KMS-11 (cell line): ENCODE data around the gene KIFC3.

Experiments used
- H2AFZ ChIP-seq: fragments of 200-600 bp; sonication (generic); 2 replicates; pipeline ENCODE4 v1.6.1; 2016; ENCODE audit warnings: antibody characterized with exemption, mixed run types, low read depth
- H3K27ac ChIP-seq: fragments of 200-600 bp; sonication (generic); 2 replicates; pipeline ENCODE4 v1.6.1; 2016; ENCODE audit warnings: mild to moderate bottlenecking, mixed run types
- H3K27me3 ChIP-seq: fragments of 200-600 bp; sonication (generic); 2 replicates; pipeline ENCODE4 v1.6.1; 2017; ENCODE audit warnings: mild to moderate bottlenecking, low read depth, mixed run types, moderate library complexity; ENCODE audit not compliant: insufficient read depth
- H3K36me3 ChIP-seq: fragments of 200-600 bp; sonication (generic); 2 replicates; pipeline ENCODE4 v1.6.1; 2017; ENCODE audit warnings: mild to moderate bottlenecking, mixed run types; ENCODE audit not compliant: insufficient read depth
- H3K4me1 ChIP-seq: fragments of 200-600 bp; sonication (generic); 2 replicates; pipeline ENCODE4 v1.6.1; 2016; ENCODE audit warnings: mild to moderate bottlenecking, low read depth, mixed run types; ENCODE audit not compliant: poor library complexity, severe bottlenecking
- H3K4me2 ChIP-seq: fragments of 200-600 bp; sonication (generic); 2 replicates; pipeline ENCODE4 v1.7.0; 2016; ENCODE audit warnings: mild to moderate bottlenecking, mixed run types
- H3K4me3 ChIP-seq: fragments of 200-600 bp; sonication (generic); IDR thresholded peaks from 2 replicates; pipeline ENCODE4 v1.6.1; 2017; ENCODE audit warnings: low read depth, low read length, mixed read lengths; ENCODE audit not compliant: insufficient read depth
- H3K79me2 ChIP-seq: fragments of 200-600 bp; sonication (generic); 2 replicates; pipeline ENCODE4 v1.6.1; 2016; ENCODE audit warnings: low read depth, mixed run types; ENCODE audit not compliant: insufficient read depth
- H3K9ac ChIP-seq: fragments of 200-600 bp; sonication (generic); 2 replicates; pipeline ENCODE4 v1.6.1; 2016; ENCODE audit warnings: mild to moderate bottlenecking, mixed run types
- H4K20me1 ChIP-seq: fragments of 200-600 bp; sonication (generic); 2 replicates; pipeline ENCODE4 v1.6.1; 2016; ENCODE audit warnings: mild to moderate bottlenecking, mixed run types; ENCODE audit not compliant: insufficient read depth
- CTCF ChIP-seq: fragments of 200-600 bp; sonication (generic); conservative IDR thresholded peaks from 2 replicates; pipeline ENCODE4 v1.6.1; 2017; ENCODE audit warnings: low read depth, mild to moderate bottlenecking, antibody characterized with exemption, low read length, moderate library complexity, mixed read lengths

KIFC3 gene

GRCh38 chr16:57711993-57712392 is 90.3 kb downstream of the KIFC3 start:
- H4K20me1 ChIP-seq, result no peaks in the 10 kb centered on the region
- H3K9ac ChIP-seq, result no peak overlapping the region
- H3K27ac ChIP-seq, result no peak overlapping the region
- no peaks in the 10 kb centered on the region for H3K4me1 ChIP-seq
- H2AFZ ChIP-seq, result no peak overlapping the region
- TF ChIP-seq CTCF, result no peak
- H3K27me3 ChIP-seq, result no peaks in the 10 kb centered on the region
- no peaks in the 10 kb centered on the region for H3K36me3 ChIP-seq
- no peak overlapping the region for H3K4me2 ChIP-seq
- H3K79me2 ChIP-seq, result no peaks in the 10 kb centered on the region
- H3K4me3 ChIP-seq, result no peak overlapping the region

DNA sequence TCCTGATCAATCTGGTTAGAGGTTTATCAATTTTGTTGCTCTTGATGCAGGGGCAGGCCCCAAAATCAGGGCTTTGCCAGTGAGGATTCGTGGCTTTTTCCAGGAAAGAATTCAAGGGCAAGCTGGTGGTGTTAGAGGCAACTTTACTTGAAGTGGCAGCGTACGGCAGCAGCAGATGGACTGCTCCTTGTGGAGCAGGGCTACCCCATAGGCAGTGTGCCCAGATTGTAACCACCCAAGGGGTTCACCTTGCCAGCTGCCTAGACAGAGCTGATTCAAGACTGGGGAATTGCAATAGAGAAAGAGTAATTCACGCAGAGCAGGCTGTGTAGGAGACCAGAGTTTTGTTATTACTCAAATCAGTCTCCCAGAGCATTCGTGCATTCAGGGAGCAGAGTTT is 90.9 kb downstream of the KIFC3 start:
- Histone ChIP-seq H3K36me3 (no peaks in the 10 kb centered on the region), H3K27me3 (no peaks in the 10 kb centered on the region)
- no peak for TF ChIP-seq CTCF

DNA sequence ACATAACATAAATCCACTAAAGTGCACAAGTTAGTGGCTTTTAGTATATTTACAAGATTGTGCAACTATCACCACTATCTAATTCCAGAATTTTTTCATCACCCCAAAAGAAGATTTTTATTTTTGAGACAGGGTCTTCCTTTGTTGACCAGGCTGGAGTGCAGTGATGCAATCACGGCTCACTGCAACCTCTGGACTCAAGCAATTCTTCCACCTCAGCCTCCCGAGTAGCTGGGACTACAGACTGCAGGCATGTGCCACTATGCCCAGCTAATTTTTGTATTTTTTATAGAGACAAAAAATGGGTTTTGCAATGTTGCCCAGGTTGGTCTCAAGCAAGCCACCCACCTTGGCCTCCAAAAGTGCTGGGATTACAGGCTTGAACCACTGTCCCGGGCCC is 92.6 kb downstream of the KIFC3 start:
- Histone ChIP-seq H3K9ac (no peak overlapping the region), H3K4me1 (no peaks in the 10 kb centered on the region), H3K36me3 (no peaks in the 10 kb centered on the region), H3K4me3 (no peak overlapping the region), H3K4me2 (no peak overlapping the region), H4K20me1 (no peaks in the 10 kb centered on the region), H3K27me3 (no peaks in the 10 kb centered on the region), H2AFZ (no peak overlapping the region), H3K27ac (no peak overlapping the region), H3K79me2 (no peaks in the 10 kb centered on the region)
- no peak for TF ChIP-seq CTCF

More for the DNA sequence above, 90.9 kb downstream of the KIFC3 start:
- H3K4me2 ChIP-seq, result no peak overlapping the region
- no peaks in the 10 kb centered on the region for H3K4me1 ChIP-seq
- no peak overlapping the region for H3K9ac ChIP-seq
- H3K4me3 ChIP-seq, result no peak overlapping the region
- no peaks in the 10 kb centered on the region for H3K79me2 ChIP-seq
- no peaks in the 10 kb centered on the region for H4K20me1 ChIP-seq
- H2AFZ ChIP-seq, result no peak overlapping the region
- H3K27ac ChIP-seq, result no peak overlapping the region
